Tibial nerve (tissue), 4 donors: Measurements from ENCODE around the gene PLD5. TPM values are rescaled to one million over a fixed set of nuclear protein-coding genes. Genes with fewer than 3 reads are reported as not detected.
"Not testable (repeated sequence)": the region's sequence is repeated elsewhere in the genome, so short reads cannot be mapped to it uniquely, and the experiment has no call there.

Experiments used
- DNase-seq, 2 donors: peaks; one replicate each; pipeline ENCODE4 v3.0.0-alpha.2; 2019; ENCODE audit warnings: low spot score in 2 of 2
- H3K27ac ChIP-seq, 4 donors: fragments of 200-600 bp; sonication (generic) in 3 of 4; one replicate each; pipeline ENCODE4 v1.5.1; 2017 to 2019; ENCODE audit warnings: mild to moderate bottlenecking in 1 of 4
- H3K27me3 ChIP-seq, 2 donors: fragments of 200-600 bp; sonication (generic) in 1 of 2; one replicate each; pipeline versions ENCODE4 v1.5.1 to v1.6.0; 2017 to 2019
- H3K36me3 ChIP-seq, 3 donors: fragments of 200-600 bp; sonication (generic); one replicate each; pipeline ENCODE4 v1.5.1; 2018 to 2019
- H3K4me1 ChIP-seq, 4 donors: fragments of 200-600 bp; sonication (generic) in 3 of 4; one replicate each; pipeline ENCODE4 v1.5.1; 2017 to 2019
- H3K4me3 ChIP-seq, 4 donors: fragments of 200-600 bp; sonication (generic) in 3 of 4; one replicate each; pipeline ENCODE4 v1.5.1; 2017 to 2019; ENCODE audit warnings: mild to moderate bottlenecking in 1 of 4, moderate library complexity in 1 of 4
- H3K9me3 ChIP-seq, 4 donors: fragments of 200-600 bp; sonication (generic) in 3 of 4; one replicate each; pipeline ENCODE4 v1.5.1; 2017 to 2019
- EP300 ChIP-seq, 2 donors: sonication (generic); formaldehyde crosslinking; IDR thresholded peaks; one replicate each; pipeline ENCODE4 v1.6.1; 2017; ENCODE audit warnings: antibody characterized with exemption in 2 of 2, mild to moderate bottlenecking in 1 of 2
- POLR2A ChIP-seq, 2 donors: fragments of 450-650 bp; IDR thresholded peaks; one replicate each; pipeline ENCODE4 v1.6.1; 2017; ENCODE audit warnings: antibody characterized with exemption in 2 of 2, mild to moderate bottlenecking in 2 of 2, moderate library complexity in 2 of 2
- WGBS, 2 donors: methylation state at CpG; one replicate each; pipeline ENCODE4 v1.1.5; 2018; 5-methylcytosine and 5-hydroxymethylcytosine counted together
- total RNA-seq, 4 donors: library from RNA; depleted of rRNA; stranded (reverse); fragments of >200 nt; gene quantifications; one replicate each; pipeline ENCODE4 v1.1.0, GENCODE V29; 2016
- TF ChIP-seq, protein P1 (sequence below), 5 experiments: fragments of 200-600 bp in 3 of 5; fragments of 450-650 bp in 2 of 5; sonication (generic) in 3 of 5; IDR thresholded peaks; one replicate each; pipeline ENCODE4 v1.5.1; 2016 to 2019; ENCODE audit warnings: antibody characterized with exemption in 5 of 5, mild to moderate bottlenecking in 3 of 5, moderate library complexity in 2 of 5

Gene PLD5
- total RNA-seq, 4 donors from 2014 or later: 0.21 to 0.59 TPM; not detected in 2

DNA sequence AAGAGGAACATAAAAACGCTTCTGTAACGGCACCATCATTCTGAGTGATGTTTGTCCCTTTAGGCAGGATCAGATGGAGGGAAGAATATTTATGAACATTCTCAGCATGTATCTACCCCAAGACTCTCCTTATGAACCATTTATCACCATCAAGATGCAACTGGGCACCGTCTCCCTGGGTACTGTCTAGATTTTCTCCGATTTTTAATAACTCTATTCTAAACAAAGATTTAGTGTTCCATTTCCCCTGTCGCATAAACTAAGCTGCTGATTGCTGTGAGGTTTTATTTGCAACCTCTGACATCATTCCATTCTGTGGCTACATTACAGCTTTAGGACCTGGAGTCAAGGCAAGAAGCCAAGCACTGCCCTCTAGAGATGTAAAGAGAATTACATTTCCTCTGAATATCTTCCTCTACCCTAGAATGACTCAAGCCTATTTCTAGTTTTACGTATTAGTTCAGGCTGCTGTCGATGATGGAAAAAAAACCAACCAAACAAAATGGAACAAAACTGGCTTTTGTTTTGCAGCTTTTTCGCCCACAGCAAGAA lies 395.5 kb downstream of the PLD5 start:
- TF ChIP-seq POLR2A (IDR thresholded peaks at IDR 0.05): no peak
- no peak for TF ChIP-seq EP300 (IDR thresholded peaks at IDR 0.05)
- TF ChIP-seq, protein P1, sequence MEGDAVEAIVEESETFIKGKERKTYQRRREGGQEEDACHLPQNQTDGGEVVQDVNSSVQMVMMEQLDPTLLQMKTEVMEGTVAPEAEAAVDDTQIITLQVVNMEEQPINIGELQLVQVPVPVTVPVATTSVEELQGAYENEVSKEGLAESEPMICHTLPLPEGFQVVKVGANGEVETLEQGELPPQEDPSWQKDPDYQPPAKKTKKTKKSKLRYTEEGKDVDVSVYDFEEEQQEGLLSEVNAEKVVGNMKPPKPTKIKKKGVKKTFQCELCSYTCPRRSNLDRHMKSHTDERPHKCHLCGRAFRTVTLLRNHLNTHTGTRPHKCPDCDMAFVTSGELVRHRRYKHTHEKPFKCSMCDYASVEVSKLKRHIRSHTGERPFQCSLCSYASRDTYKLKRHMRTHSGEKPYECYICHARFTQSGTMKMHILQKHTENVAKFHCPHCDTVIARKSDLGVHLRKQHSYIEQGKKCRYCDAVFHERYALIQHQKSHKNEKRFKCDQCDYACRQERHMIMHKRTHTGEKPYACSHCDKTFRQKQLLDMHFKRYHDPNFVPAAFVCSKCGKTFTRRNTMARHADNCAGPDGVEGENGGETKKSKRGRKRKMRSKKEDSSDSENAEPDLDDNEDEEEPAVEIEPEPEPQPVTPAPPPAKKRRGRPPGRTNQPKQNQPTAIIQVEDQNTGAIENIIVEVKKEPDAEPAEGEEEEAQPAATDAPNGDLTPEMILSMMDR (IDR thresholded peaks at IDR 0.05): no peak
- peaks cover 0 to 7% (median 0%) of the 10 kb centered on the region in 4 donors for H3K9me3 ChIP-seq
- no peak for DNase-seq
- H3K27ac ChIP-seq: no peak overlapping the region
- H3K27me3 ChIP-seq: no peaks in the 10 kb centered on the region
- H3K4me1 ChIP-seq: no peaks in the 10 kb centered on the region
- no peak overlapping the region for H3K4me3 ChIP-seq
- 46 to 56% methylated on average over 8 of the region's 8 CpGs for WGBS, 2 donors
- H3K36me3 ChIP-seq: no peaks in the 10 kb centered on the region

DNA sequence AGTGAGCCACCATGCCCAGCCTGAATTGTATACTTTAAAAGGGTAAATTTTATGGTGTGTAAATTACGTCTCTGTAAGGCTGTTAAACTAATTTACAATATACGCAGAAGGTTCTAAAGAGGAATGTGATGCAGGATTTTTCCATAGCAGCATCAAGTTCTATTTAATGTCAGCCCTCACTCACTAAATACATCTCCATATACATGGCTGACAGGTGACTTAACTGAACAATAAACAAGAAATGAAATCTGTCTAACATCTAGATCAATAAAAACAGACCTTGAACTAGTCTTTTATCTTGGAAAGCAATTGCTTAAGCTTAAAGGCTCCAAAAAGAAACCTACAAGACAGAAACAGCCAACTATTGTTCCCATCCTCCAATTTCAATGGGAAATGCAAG lies 404.1 kb downstream of the PLD5 start:
- H3K4me1 ChIP-seq: no peaks in the 10 kb centered on the region
- H3K27me3 ChIP-seq: no peaks in the 10 kb centered on the region
- 51 to 63% methylated on average over 2 of the region's 2 CpGs for WGBS, 2 donors
- no peaks in the 10 kb centered on the region for H3K36me3 ChIP-seq
- H3K4me3 ChIP-seq: no peak overlapping the region
- no peak for TF ChIP-seq EP300 (IDR thresholded peaks at IDR 0.05)
- TF ChIP-seq POLR2A (IDR thresholded peaks at IDR 0.05): no peak
- TF ChIP-seq, protein P1 (IDR thresholded peaks at IDR 0.05): no peak
- no peak for DNase-seq
- no peak overlapping the region for H3K27ac ChIP-seq
- no peaks in the 10 kb centered on the region for H3K9me3 ChIP-seq

DNA sequence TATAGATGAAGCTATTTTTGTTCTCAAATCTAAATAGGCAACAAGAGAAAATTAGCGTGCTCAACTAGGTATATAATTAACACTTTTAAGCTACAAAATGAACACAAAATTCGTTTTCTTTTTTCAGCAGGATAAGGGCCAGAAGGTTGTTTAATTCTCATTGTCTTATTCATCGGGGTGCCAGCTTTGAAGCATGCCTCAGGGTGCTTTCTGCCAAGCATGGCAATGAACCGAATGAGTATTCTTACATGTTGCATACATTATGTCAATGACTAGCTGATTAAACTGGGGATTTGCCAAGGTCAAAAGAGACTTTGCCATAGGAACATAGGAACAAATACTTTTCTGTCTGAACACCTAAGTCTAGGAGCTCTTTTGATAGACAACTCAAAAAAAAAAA lies 423.6 kb downstream of the PLD5 start:
- H3K4me3 ChIP-seq: no peak overlapping the region
- H3K4me1 ChIP-seq: no peaks in the 10 kb centered on the region
- no peaks in the 10 kb centered on the region for H3K36me3 ChIP-seq
- H3K9me3 ChIP-seq: no peaks in the 10 kb centered on the region
- WGBS, 2 donors: 68 to 82% methylated on average over 4 of the region's 4 CpGs
- TF ChIP-seq EP300 (IDR thresholded peaks at IDR 0.05): no peak
- TF ChIP-seq, protein P1 (IDR thresholded peaks at IDR 0.05): no peak
- TF ChIP-seq POLR2A (IDR thresholded peaks at IDR 0.05): no peak
- DNase-seq: no peak
- no peak overlapping the region for H3K27ac ChIP-seq
- H3K27me3 ChIP-seq: no peaks in the 10 kb centered on the region

DNA sequence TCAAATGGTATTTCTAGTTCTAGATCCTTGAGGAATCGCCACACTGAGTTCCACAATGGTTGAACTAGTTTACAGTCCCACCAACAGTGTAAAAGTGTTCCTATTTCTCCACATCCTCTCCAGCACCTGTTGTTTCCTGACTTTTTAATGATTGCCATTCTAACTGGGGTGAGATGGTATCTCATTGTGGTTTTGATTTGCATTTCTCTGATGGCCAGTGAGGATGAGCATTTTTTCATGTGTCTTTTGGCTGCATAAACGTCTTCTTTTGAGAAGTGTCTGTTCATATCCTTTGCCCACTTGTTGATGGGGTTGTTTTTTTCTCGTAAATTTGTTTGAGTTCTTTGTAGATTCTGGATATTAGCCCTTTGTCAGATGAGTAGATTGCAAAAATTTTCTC lies 427.2 kb downstream of the PLD5 start:
- H3K9me3 ChIP-seq, H3K27me3 ChIP-seq, H3K4me3 ChIP-seq, H3K4me1 ChIP-seq, H3K27ac ChIP-seq, DNase-seq, H3K36me3 ChIP-seq: not testable (repeated sequence)
- WGBS, 2 donors: 80 to 85% methylated on average over 3 of the region's 3 CpGs

DNA sequence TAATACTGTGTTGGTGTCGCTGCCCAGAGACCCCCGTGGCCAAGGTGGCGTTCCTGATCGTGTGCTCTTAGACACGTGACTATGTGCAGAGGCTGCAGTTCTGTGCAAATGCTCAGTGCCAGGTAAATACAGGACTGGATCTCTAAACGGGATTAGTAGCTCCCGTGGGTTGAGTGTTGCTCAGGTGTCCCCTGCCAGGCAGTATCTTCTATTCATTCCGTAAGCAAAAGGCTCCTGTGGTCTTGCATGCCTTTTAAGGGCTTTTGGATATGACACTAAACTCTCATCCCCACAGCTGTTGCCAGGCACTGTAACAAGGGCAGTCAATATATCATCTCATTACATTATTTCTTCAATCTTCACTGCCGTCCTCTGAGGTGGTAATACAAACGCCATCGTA lies 431.4 kb downstream of the PLD5 start:
- no peak overlapping the region for H3K27ac ChIP-seq
- no peaks in the 10 kb centered on the region for H3K27me3 ChIP-seq
- H3K9me3 ChIP-seq: no peaks in the 10 kb centered on the region
- no peak overlapping the region for H3K4me3 ChIP-seq
- TF ChIP-seq, protein P1 (IDR thresholded peaks at IDR 0.05): no peak
- TF ChIP-seq POLR2A (IDR thresholded peaks at IDR 0.05) (no peak), EP300 (IDR thresholded peaks at IDR 0.05) (no peak)
- 60 to 65% methylated on average over 11 of the region's 11 CpGs for WGBS, 2 donors
- H3K36me3 ChIP-seq: no peaks in the 10 kb centered on the region
- no peaks in the 10 kb centered on the region for H3K4me1 ChIP-seq
- no peak for DNase-seq

DNA sequence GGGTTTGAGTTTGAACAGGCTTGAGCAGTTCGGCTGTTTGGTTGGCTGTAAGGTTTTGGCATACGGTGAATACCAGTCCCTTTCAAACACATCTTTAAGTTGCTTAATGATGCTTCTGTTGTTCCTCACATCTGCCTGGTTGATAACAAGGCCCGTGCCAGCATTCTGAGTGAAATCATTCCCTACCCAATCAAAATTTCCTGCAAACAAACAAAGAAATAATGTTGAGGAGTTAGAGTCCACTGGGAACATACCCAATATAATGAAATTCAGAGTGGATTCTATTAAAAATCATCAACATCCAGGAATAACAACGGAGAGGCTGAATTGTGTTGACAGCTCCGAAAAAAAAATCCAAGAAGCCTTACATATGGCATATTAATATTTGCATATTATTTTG lies 434.6 kb downstream of the PLD5 start:
- no peak for TF ChIP-seq POLR2A (IDR thresholded peaks at IDR 0.05)
- no peaks in the 10 kb centered on the region for H3K36me3 ChIP-seq
- no peaks in the 10 kb centered on the region for H3K9me3 ChIP-seq
- no peaks in the 10 kb centered on the region for H3K4me1 ChIP-seq
- H3K27ac ChIP-seq: no peak overlapping the region
- H3K4me3 ChIP-seq: no peak overlapping the region
- 55 to 63% methylated on average over 5 of the region's 5 CpGs for WGBS, 2 donors
- H3K27me3 ChIP-seq: no peaks in the 10 kb centered on the region
- no peak for DNase-seq
